K562 (cell line): Measurements from ENCODE around the gene HNF4A.

Experiments
- ELF1 ChIP-seq: fragments of 200-800 bp; sonication (Bioruptor generic); IDR thresholded peaks from 2 replicates; pipeline ENCODE4 v1.6.1; 2016; ENCODE audit warnings: missing genetic modification characterization, missing compliant biosample characterization
- FIP1L1 ChIP-seq: fragments of 200-400 bp; formaldehyde crosslinking; IDR thresholded peaks from 2 replicates; pipeline ENCODE4 v1.6.1; 2018; ENCODE audit warnings: mild to moderate bottlenecking, low read depth, low read length; ENCODE audit not compliant: poor library complexity, severe bottlenecking
- NFYB ChIP-seq: IDR thresholded peaks from 2 replicates; pipeline ENCODE4 v1.6.1; 2011; ENCODE audit warnings: mild to moderate bottlenecking, moderate library complexity; ENCODE audit not compliant: insufficient read length; ENCODE audit errors: extremely low read depth
- SAP30 ChIP-seq: fragments of 200-600 bp; sonication (generic); IDR thresholded peaks from 2 replicates; pipeline ENCODE4 v1.6.1; 2012; ENCODE audit warnings: borderline replicate concordance, low read depth, mild to moderate bottlenecking, moderate library complexity, low read length, control low read depth, inconsistent platforms; ENCODE audit not compliant: insufficient read depth, poor library complexity, severe bottlenecking
- TAF1 ChIP-seq: IDR thresholded peaks from 2 replicates; pipeline ENCODE4 v1.6.1; 2011; ENCODE audit warnings: mild to moderate bottlenecking, low read length, moderate library complexity; ENCODE audit not compliant: insufficient read depth, control insufficient read depth, severe bottlenecking; ENCODE audit errors: extremely low read depth
- TF ChIP-seq, protein P1 (sequence below), 3 experiments: IDR thresholded peaks in 2 of 3; conservative IDR thresholded peaks in 1 of 3; 2 replicates each; pipeline ENCODE4 v1.5.1; 2011 to 2012; ENCODE audit warnings: low read length in 3 of 3, mild to moderate bottlenecking in 3 of 3, control low read depth in 2 of 3, improper control_type of control experiment in 1 of 3, inconsistent platforms in 1 of 3, low read depth in 1 of 3, mixed read lengths in 1 of 3, moderate library complexity in 1 of 3; ENCODE audit not compliant: insufficient read depth in 2 of 3

DNA sequence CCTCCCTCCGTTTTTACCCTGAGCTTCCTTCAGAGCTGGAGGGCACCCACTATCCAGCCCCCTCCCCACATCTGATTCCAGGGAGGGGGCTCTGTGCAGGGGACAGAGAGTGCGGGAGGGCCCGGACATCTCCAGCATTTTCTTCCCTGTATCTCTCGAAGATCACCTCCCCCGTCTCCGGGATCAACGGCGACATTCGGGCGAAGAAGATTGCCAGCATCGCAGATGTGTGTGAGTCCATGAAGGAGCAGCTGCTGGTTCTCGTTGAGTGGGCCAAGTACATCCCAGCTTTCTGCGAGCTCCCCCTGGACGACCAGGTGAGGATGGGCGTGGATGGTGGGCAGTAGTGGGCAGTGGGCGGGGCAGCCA lies 58.8 kb downstream of the HNF4A start:
- TF ChIP-seq ELF1: no peak
- TF ChIP-seq NFYB: no peak
- no peak for TF ChIP-seq SAP30
- no peak for TF ChIP-seq FIP1L1
- TF ChIP-seq TAF1: no peak
- TF ChIP-seq, protein P1, sequence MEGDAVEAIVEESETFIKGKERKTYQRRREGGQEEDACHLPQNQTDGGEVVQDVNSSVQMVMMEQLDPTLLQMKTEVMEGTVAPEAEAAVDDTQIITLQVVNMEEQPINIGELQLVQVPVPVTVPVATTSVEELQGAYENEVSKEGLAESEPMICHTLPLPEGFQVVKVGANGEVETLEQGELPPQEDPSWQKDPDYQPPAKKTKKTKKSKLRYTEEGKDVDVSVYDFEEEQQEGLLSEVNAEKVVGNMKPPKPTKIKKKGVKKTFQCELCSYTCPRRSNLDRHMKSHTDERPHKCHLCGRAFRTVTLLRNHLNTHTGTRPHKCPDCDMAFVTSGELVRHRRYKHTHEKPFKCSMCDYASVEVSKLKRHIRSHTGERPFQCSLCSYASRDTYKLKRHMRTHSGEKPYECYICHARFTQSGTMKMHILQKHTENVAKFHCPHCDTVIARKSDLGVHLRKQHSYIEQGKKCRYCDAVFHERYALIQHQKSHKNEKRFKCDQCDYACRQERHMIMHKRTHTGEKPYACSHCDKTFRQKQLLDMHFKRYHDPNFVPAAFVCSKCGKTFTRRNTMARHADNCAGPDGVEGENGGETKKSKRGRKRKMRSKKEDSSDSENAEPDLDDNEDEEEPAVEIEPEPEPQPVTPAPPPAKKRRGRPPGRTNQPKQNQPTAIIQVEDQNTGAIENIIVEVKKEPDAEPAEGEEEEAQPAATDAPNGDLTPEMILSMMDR (IDR thresholded peaks at IDR 0.05 in 2 of 3, conservative IDR thresholded peaks at IDR 0.05 in 1 of 3; ENCODE audit: insufficient read depth in 2 of 3, low read depth in 1 of 3, low read length in 3 of 3): no peak
